ENCODE measurements around the gene METTL5. TPM values are rescaled to one million over a fixed set of nuclear protein-coding genes. Genes with fewer than 3 reads are reported as not detected.
"Not testable (repeated sequence)": the region's sequence is repeated elsewhere in the genome, so short reads cannot be mapped to it uniquely, and the experiment has no call there.

Gene METTL5
- total RNA-seq, 2 donors from 2014 or later: 12.5 to 28.3 TPM

DNA sequence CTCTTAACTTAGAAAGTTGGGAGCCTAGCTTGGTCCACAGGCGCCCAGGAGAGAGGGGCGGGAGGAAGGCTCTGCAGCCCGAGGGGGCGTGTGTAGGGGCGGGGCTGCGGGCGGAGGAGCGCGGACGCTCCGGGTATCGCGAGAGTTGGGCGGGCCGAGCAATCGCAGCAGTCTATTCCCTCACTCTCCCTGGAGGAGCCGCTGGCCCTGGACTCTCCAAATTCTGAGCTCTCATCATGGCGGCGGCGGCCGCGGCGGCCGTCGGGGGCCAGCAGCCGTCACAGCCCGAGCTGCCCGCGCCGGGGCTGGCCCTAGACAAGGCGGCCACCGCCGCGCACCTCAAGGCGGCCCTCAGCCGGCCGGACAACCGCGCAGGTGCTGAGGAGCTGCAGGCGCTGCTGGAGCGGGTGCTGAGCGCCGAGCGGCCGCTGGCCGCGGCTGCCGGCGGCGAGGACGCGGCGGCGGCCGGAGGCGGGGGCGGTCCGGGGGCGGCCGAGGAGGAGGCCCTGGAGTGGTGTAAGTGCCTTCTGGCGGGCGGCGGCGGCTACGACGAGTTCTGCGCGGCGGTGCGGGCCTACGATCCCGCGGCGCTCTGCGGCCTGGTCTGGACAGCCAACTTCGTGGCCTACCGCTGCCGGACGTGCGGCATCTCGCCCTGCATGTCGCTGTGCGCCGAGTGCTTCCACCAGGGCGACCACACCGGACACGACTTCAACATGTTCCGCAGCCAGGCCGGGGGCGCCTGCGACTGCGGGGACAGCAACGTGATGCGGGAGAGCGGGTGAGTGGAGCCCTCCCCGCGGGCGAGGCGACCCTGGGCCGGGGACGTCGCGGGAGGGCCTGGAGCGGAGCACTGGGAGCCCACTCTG lies 2.8 kb upstream of the METTL5 start, which contains the start of gene UBR3:
UBR3 (plus strand) TSS at position 183 of the 869 bp plus-strand sequence; CDS start at position 237, 54 bp downstream.
- H3K4me1 ChIP-seq: peaks cover 44% of the 10 kb centered on the region
- intact Hi-C loops (cut with DNase I): loop anchor here (10.0 kb wide), 1 partner anchor 97 kb away; no protein-coding TSS in a partner anchor

DNA sequence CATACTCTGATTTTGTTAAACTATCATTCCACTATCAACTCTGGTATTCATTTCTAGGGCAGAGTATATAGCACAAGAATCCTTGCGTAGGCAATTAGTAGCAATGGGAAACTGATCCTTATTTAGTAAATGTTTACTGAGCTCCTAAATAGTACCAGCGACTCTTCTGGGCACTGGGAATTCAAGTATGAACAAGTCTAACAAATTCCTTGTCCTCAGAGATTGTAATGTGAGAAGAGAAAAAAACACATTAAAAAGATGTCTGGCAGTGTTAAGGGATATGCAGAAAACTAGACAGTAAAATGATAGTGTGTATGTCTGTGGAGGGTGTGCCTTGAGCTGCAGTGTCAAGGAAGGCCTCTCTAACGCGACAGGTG lies 721 bp downstream of the METTL5 start:
- TF ChIP-seq POLR2A (IDR thresholded peaks at IDR 0.05): no peak
- TF ChIP-seq, protein P1, sequence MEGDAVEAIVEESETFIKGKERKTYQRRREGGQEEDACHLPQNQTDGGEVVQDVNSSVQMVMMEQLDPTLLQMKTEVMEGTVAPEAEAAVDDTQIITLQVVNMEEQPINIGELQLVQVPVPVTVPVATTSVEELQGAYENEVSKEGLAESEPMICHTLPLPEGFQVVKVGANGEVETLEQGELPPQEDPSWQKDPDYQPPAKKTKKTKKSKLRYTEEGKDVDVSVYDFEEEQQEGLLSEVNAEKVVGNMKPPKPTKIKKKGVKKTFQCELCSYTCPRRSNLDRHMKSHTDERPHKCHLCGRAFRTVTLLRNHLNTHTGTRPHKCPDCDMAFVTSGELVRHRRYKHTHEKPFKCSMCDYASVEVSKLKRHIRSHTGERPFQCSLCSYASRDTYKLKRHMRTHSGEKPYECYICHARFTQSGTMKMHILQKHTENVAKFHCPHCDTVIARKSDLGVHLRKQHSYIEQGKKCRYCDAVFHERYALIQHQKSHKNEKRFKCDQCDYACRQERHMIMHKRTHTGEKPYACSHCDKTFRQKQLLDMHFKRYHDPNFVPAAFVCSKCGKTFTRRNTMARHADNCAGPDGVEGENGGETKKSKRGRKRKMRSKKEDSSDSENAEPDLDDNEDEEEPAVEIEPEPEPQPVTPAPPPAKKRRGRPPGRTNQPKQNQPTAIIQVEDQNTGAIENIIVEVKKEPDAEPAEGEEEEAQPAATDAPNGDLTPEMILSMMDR (IDR thresholded peaks at IDR 0.05): no peak
- Histone ChIP-seq H3K4me1 (peaks cover 33% of the 10 kb centered on the region), H3K36me3 (replicated peaks in 1 of 2; ENCODE audit: insufficient read depth in 1 of 2, low read depth in 2 of 2) (no peaks in the 10 kb centered on the region), H3K9me3 (no peaks in the 10 kb centered on the region), H3K27me3 (no peaks in the 10 kb centered on the region), H3K4me3 (peak overlapping the region in 1 of 2 donors; percentile 85), H3K27ac (peak overlapping the region; percentile 61 to 82 (median 74))
- ATAC-seq (no peak), DNase-seq (no peak)
- 8 to 12% methylated on average over 4 of the region's 4 CpGs for WGBS, 2 donors
- intact Hi-C loops (cut with DNase I): loop anchor here (10.0 kb wide), 1 partner anchor 101 kb away; no protein-coding TSS in a partner anchor

More for the DNA sequence above, 2.8 kb upstream of the METTL5 start, which contains the start of gene UBR3:
- TF ChIP-seq POLR2A (IDR thresholded peaks at IDR 0.05): peak; percentile 77 to 87 (median 80)
- TF ChIP-seq, protein P1 (IDR thresholded peaks at IDR 0.05): peak in 1 of 7 experiments; percentile 10
- Histone ChIP-seq H3K9me3 (no peaks in the 10 kb centered on the region), H3K27ac (peak within 1 kb of the TSS; percentile 43 to 90 (median 70)), H3K27me3 (no peaks in the 10 kb centered on the region), H3K36me3 (replicated peaks in 1 of 2; ENCODE audit: insufficient read depth in 1 of 2, low read depth in 2 of 2) (no peaks in the 10 kb centered on the region), H3K4me3 (peak within 1 kb of the TSS; percentile 63 to 86)
- 1% methylated on average over 15 to 75 of the region's 104 CpGs for WGBS, 2 donors
- peak; percentile 94 for ATAC-seq
- peak; percentile 93 to 95 (median 94) for DNase-seq

DNA sequence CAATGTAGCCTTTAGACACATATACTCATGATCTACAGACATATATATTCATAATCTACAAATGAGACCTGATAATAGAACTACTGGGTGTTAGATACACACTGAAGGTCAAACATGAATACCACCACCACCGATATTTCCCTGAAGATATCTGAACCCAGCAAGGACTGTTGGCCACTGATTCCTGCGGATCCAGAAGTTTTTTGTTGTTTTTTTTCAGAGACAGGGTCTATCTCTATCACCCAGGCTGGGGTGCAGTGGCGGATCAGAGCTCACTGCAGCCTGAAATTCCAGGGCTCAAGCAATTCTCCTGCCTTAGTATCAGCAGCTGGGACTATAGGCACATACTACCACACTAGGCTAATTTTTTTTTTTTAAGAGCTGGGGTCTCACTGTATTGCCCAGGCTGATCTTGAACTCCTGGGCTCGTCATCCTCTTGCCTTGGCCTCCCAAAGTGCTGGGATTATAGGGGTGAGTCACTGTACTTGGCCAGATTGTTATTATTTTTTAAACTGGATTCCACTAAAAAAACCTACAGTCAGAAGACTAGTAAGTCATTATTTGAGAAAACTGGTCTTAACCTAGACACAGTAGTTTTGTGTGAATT lies 1.8 kb downstream of the METTL5 start:
- Histone ChIP-seq H3K9me3 (no peaks in the 10 kb centered on the region), H3K4me3 (no peak overlapping the region), H3K27me3 (no peaks in the 10 kb centered on the region), H3K27ac (no peak overlapping the region), H3K4me1 (peaks cover 28% of the 10 kb centered on the region), H3K36me3 (replicated peaks in 1 of 2; ENCODE audit: insufficient read depth in 1 of 2, low read depth in 2 of 2) (peaks cover 0 to 1% of the 10 kb centered on the region in 2 donors)
- 69 to 71% methylated on average over 4 of the region's 4 CpGs for WGBS, 2 donors
- TF ChIP-seq, protein P1 (IDR thresholded peaks at IDR 0.05): no peak
- no peak for TF ChIP-seq POLR2A (IDR thresholded peaks at IDR 0.05)
- intact Hi-C loops (cut with DNase I): loop anchor here (10.0 kb wide), 1 partner anchor 102 kb away; no protein-coding TSS in a partner anchor
- no peak for ATAC-seq
- DNase-seq: no peak

DNA sequence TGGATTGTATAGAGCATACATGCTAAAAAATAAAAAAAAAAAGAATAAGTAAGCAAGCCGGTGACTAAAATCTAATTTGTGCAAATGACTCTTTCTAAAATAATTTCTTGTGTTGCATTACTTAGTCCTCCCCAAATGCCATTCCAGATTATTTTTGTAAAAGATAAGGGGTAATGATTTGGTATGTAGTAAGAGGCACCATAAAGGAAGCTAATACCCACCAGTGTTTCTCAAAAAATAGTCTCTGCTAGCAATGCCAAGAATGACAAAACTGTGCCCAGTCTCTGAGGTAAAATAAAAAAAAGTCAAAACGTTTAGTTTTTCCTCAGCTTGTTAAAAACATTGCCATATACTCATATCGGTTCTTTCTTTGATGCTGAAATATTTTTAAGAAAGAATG lies 2.7 kb downstream of the METTL5 start:
- Histone ChIP-seq H3K27me3 (no peaks in the 10 kb centered on the region), H3K4me3 (no peak overlapping the region), H3K36me3 (replicated peaks in 1 of 2; ENCODE audit: insufficient read depth in 1 of 2, low read depth in 2 of 2) (peaks cover 0 to 4% of the 10 kb centered on the region in 2 donors), H3K9me3 (no peaks in the 10 kb centered on the region), H3K27ac (no peak overlapping the region), H3K4me1 (peaks cover 27% of the 10 kb centered on the region)
- no peak for ATAC-seq
- WGBS, 2 donors: 53 to 56% methylated on average over 3 of the region's 3 CpGs
- TF ChIP-seq POLR2A (IDR thresholded peaks at IDR 0.05): no peak
- TF ChIP-seq, protein P1 (IDR thresholded peaks at IDR 0.05): no peak
- no peak for DNase-seq
- intact Hi-C loops (cut with DNase I): loop anchor here (10.0 kb wide), 1 partner anchor 103 kb away; no protein-coding TSS in a partner anchor

DNA sequence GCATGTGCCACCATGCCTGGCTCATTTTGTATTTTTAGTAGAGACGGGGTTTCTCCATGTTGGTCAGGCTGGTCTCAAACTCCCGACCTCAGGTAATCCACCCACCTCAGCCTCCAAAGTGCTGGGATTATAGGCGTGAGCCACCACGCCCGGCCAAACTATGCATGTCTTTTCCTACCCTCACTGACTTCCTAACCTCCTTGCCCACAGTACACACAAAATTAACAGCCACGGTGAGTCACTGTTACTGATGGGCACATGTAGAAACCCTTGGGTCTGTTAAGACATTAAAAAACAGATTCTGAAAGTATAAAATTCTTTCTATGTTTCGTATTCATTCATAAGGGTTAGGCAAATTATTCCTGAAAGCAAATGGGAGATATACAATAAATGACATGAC lies 4.6 kb downstream of the METTL5 start:
- ATAC-seq; H3K36me3 ChIP-seq (replicated peaks in 1 of 2; ENCODE audit: insufficient read depth in 1 of 2, low read depth in 2 of 2); H3K27ac ChIP-seq; H3K4me3 ChIP-seq; H3K27me3 ChIP-seq; H3K9me3 ChIP-seq; DNase-seq: not testable (repeated sequence)
- WGBS, 2 donors: 90 to 94% methylated on average over 7 of the region's 7 CpGs
- intact Hi-C loops (cut with DNase I): loop anchor here (10.0 kb wide), 1 partner anchor 105 kb away; no protein-coding TSS in a partner anchor
- H3K4me1 ChIP-seq: peaks cover 22% of the 10 kb centered on the region
